H1 (cell line): ENCODE data around the gene IFT20. TPM values are rescaled to one million over a fixed set of nuclear protein-coding genes. Genes with fewer than 3 reads are reported as not detected.
"Not testable (repeated sequence)": the region's sequence is repeated elsewhere in the genome, so short reads cannot be mapped to it uniquely, and the experiment has no call there.

Experiments used
- CTCF ChIA-PET: fragments of 300-600 bp; sonication (Branson Sonifier 250); formaldehyde crosslinking; loops from one replicate; lab custom pipeline; 2021; ENCODE audit not compliant: partially characterized antibody; lab: Charles Lee
- POLR2A ChIA-PET: fragments of 300-600 bp; sonication (Branson Sonifier 250); formaldehyde crosslinking; loops from one replicate; lab custom pipeline; 2021; ENCODE audit warnings: inconsistent platforms; ENCODE audit not compliant: partially characterized antibody; lab: Charles Lee
- DNase-seq, 2 experiments: peaks; one replicate each; pipeline versions ENCODE4 v3.0.0 to v3.0.0-alpha.2; 2010 to 2022; ENCODE audit warnings: low spot score in 2 of 2, low read depth in 1 of 2, mixed read lengths in 1 of 2
- FAIRE-seq: peaks from 2 replicates; lab custom pipeline; 2011; peaks lifted over from hg19 to GRCh38; lab: Jason Lieb, UNC
- H2AFZ ChIP-seq: 2 replicates; pipeline ENCODE4 v1.8.1; 2012; ENCODE audit warnings: low read length, inconsistent platforms
- H2AK5ac ChIP-seq: 2 replicates; pipeline ENCODE4 v1.6.1; 2013; ENCODE audit warnings: low read depth, low read length
- H2BK120ac ChIP-seq: replicated peaks from 2 replicates; pipeline ENCODE3; 2013; ENCODE audit warnings: low read depth, low read length, inconsistent platforms
- H2BK12ac ChIP-seq: 2 replicates; pipeline ENCODE4 v1.6.1; 2013; ENCODE audit warnings: low read depth, low read length
- H2BK15ac ChIP-seq: 2 replicates; pipeline ENCODE4 v1.6.1; 2013; ENCODE audit warnings: low read length
- H2BK20ac ChIP-seq: 2 replicates; pipeline ENCODE4 v1.6.1; 2013; ENCODE audit warnings: low read length
- H2BK5ac ChIP-seq: 2 replicates; pipeline ENCODE4 v1.6.1; 2013; ENCODE audit warnings: low read depth, low read length
- H3K14ac ChIP-seq: 2 replicates; pipeline ENCODE4 v1.6.1; 2013; ENCODE audit warnings: inconsistent platforms; ENCODE audit not compliant: insufficient read length
- H3K18ac ChIP-seq: 2 replicates; pipeline ENCODE4 v1.6.1; 2013; ENCODE audit warnings: low read length; ENCODE audit errors: extremely low read depth
- H3K23ac ChIP-seq: 2 replicates; pipeline ENCODE4 v1.6.1; 2013; ENCODE audit warnings: inconsistent platforms; ENCODE audit not compliant: insufficient read length
- H3K23me2 ChIP-seq: 2 replicates; pipeline ENCODE4 v1.6.1; 2013; ENCODE audit warnings: low read depth, low read length
- H3K27ac ChIP-seq: 2 replicates; pipeline ENCODE4 v1.6.1; 2011; ENCODE audit warnings: low read depth, low read length, inconsistent platforms
- H3K27me3 ChIP-seq, 4 experiments: replicated peaks in 1 of 4; 1 replicate in 1 of 4; 2 replicates in 3 of 4; pipeline versions ENCODE4 v1.6.1 to v1.8.1; 2011 to 2013; ENCODE audit warnings: low read length in 3 of 4, mild to moderate bottlenecking in 3 of 4, inconsistent platforms in 2 of 4, mixed read lengths in 2 of 4, moderate library complexity in 1 of 4; ENCODE audit not compliant: control insufficient read depth in 3 of 4, insufficient read depth in 3 of 4; ENCODE audit errors: extremely low read depth in 1 of 4
- H3K36me3 ChIP-seq, 4 experiments: 2 replicates each; pipeline versions ENCODE4 v1.6.1 to v1.8.1; 2011 to 2013; ENCODE audit warnings: mild to moderate bottlenecking in 4 of 4, low read length in 3 of 4, moderate library complexity in 2 of 4, control low read depth in 1 of 4, inconsistent platforms in 1 of 4; ENCODE audit not compliant: insufficient read depth in 4 of 4, control insufficient read depth in 2 of 4
- H3K4ac ChIP-seq: replicated peaks from 2 replicates; pipeline ENCODE3; 2013; ENCODE audit warnings: low read length, low read depth, mixed read lengths, inconsistent platforms; ENCODE audit not compliant: insufficient read length
- H3K4me1 ChIP-seq, 4 experiments: replicated peaks in 1 of 4; 1 replicate in 1 of 4; 2 replicates in 3 of 4; pipeline versions ENCODE4 v1.6.1 to v1.8.1; 2011 to 2013; ENCODE audit warnings: low read length in 3 of 4, inconsistent platforms in 2 of 4, mixed read lengths in 1 of 4; ENCODE audit not compliant: insufficient read depth in 4 of 4, control insufficient read depth in 3 of 4
- H3K4me2 ChIP-seq, 2 experiments: 2 replicates each; pipeline versions ENCODE4 v1.6.1 to v1.8.1; 2011 to 2013; ENCODE audit warnings: low read depth in 2 of 2, low read length in 2 of 2, control low read depth in 1 of 2, inconsistent platforms in 1 of 2, mild to moderate bottlenecking in 1 of 2; ENCODE audit not compliant: insufficient read depth in 1 of 2
- H3K4me3 ChIP-seq, 4 experiments: fragments of 200-600, 300-600 bp in 1 of 4; sonication (generic), shearing (Covaris generic), sonication (Bioruptor Twin) in 1 of 4; 2 replicates each; pipeline versions ENCODE4 v1.5.1 to v1.8.1; 2011 to 2016; ENCODE audit warnings: low read length in 4 of 4, low read depth in 3 of 4, control low read depth in 2 of 4, inconsistent platforms in 2 of 4, mild to moderate bottlenecking in 2 of 4, mixed read lengths in 1 of 4, moderate library complexity in 1 of 4; ENCODE audit not compliant: insufficient read depth in 2 of 4; ENCODE audit errors: extremely low read depth in 1 of 4
- H3K56ac ChIP-seq: replicated peaks from 2 replicates; pipeline ENCODE3; 2013; ENCODE audit warnings: low read depth, mild to moderate bottlenecking, mixed read lengths, low read length, inconsistent platforms; ENCODE audit not compliant: insufficient read length
- H3K79me1 ChIP-seq: 2 replicates; pipeline ENCODE4 v1.6.1; 2013; ENCODE audit warnings: low read depth, low read length, control low read depth
- H3K79me2 ChIP-seq, 2 experiments: 2 replicates each; pipeline versions ENCODE4 v1.6.1 to v1.8.1; 2012 to 2013; ENCODE audit warnings: low read length in 2 of 2, mild to moderate bottlenecking in 2 of 2, inconsistent platforms in 1 of 2; ENCODE audit not compliant: insufficient read depth in 2 of 2, control insufficient read depth in 1 of 2
- H3K9ac ChIP-seq, 4 experiments: replicated peaks in 1 of 4; 1 replicate in 1 of 4; 2 replicates in 3 of 4; pipeline versions ENCODE4 v1.6.1 to v1.8.1; 2011 to 2013; ENCODE audit warnings: low read depth in 3 of 4, low read length in 3 of 4, control low read depth in 2 of 4, mild to moderate bottlenecking in 2 of 4, moderate library complexity in 2 of 4, inconsistent platforms in 1 of 4; ENCODE audit errors: extremely low read depth in 1 of 4
- H3K9me3 ChIP-seq, 2 experiments: 2 replicates each; pipeline versions ENCODE4 v1.6.1 to v1.8.1; 2012 to 2013; ENCODE audit warnings: mild to moderate bottlenecking in 2 of 2, moderate library complexity in 2 of 2, control low read depth in 1 of 2, inconsistent platforms in 1 of 2, low read depth in 1 of 2, low read length in 1 of 2, mixed read lengths in 1 of 2; ENCODE audit not compliant: insufficient read depth in 2 of 2
- H4K20me1 ChIP-seq, 2 experiments: replicated peaks in 1 of 2; 2 replicates each; pipeline versions ENCODE3 to v1.8.1; 2011 to 2013; ENCODE audit warnings: inconsistent platforms in 2 of 2, low read length in 2 of 2, mild to moderate bottlenecking in 1 of 2; ENCODE audit not compliant: insufficient read depth in 2 of 2, control insufficient read depth in 1 of 2
- H4K5ac ChIP-seq: 2 replicates; pipeline ENCODE4 v1.6.1; 2013; ENCODE audit warnings: low read length, low read depth, mixed read lengths, inconsistent platforms; ENCODE audit not compliant: insufficient read length
- H4K8ac ChIP-seq: 2 replicates; pipeline ENCODE4 v1.8.0; 2013; ENCODE audit warnings: mild to moderate bottlenecking, moderate library complexity, low read length, inconsistent platforms; ENCODE audit not compliant: insufficient read depth; ENCODE audit errors: extremely low read depth
- H4K91ac ChIP-seq: replicated peaks from 2 replicates; pipeline ENCODE3; 2013; ENCODE audit warnings: low read length, mixed read lengths, inconsistent platforms; ENCODE audit not compliant: insufficient read length
- WGBS, 2 experiments: shearing (Covaris generic) in 1 of 2; methylation state at CpG; one replicate each; pipeline versions ENCODE4 v1.1.6 to v1.1.7; 2013 to 2015; ENCODE audit warnings: low lambda C conversion rate in 2 of 2, mixed read lengths in 2 of 2, inconsistent platforms in 1 of 2, low coverage in 1 of 2, missing lambda C conversion rate in 1 of 2; ENCODE audit not compliant: insufficient replicate concordance in 2 of 2, insufficient coverage in 1 of 2, insufficient read length in 1 of 2; ENCODE audit errors: extremely low coverage in 1 of 2, missing lambda C conversion rate in 1 of 2; 5-methylcytosine and 5-hydroxymethylcytosine counted together
- polyA plus RNA-seq, 7 experiments: library from polyadenylated mRNA; depleted of rRNA in 3 of 7; stranded (reverse) in 5 of 7; unstranded in 2 of 7; fragments of >200 nt in 5 of 7; fragments of 200-250 nt in 2 of 7; gene quantifications; 1 replicate in 5 of 7; 2 replicates in 1 of 7; 4 replicates in 1 of 7; pipeline versions ENCODE4 v1.2.1 to v1.2.3, GENCODE V29; 2011 to 2013; ENCODE audit warnings: missing spikeins in 2 of 7, mixed read lengths in 2 of 7
- total RNA-seq: library from RNA; stranded (reverse); fragmentation: NEBNext Ultra II Directional; extraction: Animal tissue kit (Norgen Biotek cat#: 25700); gene quantifications from 2 replicates; pipeline ENCODE4 v1.2.1, GENCODE V29; 2021

The IFT20 gene
- total and polyA plus RNA-seq, 2 of the 8 experiments (the other 6 are each of a cell fraction or from before 2014, with no cell fraction given): 9.0 to 21.0 TPM

- H3K4ac ChIP-seq: not testable (repeated sequence)
- CTCF ChIA-PET: interaction anchor here (0.8 to 1.3 kb wide), 2 partner anchors 10 to 58 kb away, joined by 3 read pairs; no protein-coding TSS in a partner anchor
Observed at GRCh38 chr17:28292878-28293277, 42.4 kb downstream of the IFT20 start.

More at GRCh38 chr17:28292878-28293277, 42.4 kb downstream of the IFT20 start:
- H4K8ac ChIP-seq, H4K5ac ChIP-seq, DNase-seq, H3K9ac ChIP-seq, H2BK5ac ChIP-seq, POLR2A ChIA-PET, H3K9me3 ChIP-seq, H3K4me1 ChIP-seq, FAIRE-seq, H2BK120ac ChIP-seq, H3K14ac ChIP-seq, H2BK20ac ChIP-seq, H4K91ac ChIP-seq, H4K20me1 ChIP-seq, H2AFZ ChIP-seq, H3K18ac ChIP-seq, H2BK15ac ChIP-seq, H3K27ac ChIP-seq, H3K36me3 ChIP-seq, H3K27me3 ChIP-seq, H2AK5ac ChIP-seq, H3K56ac ChIP-seq, H3K23me2 ChIP-seq, H3K4me3 ChIP-seq, H2BK12ac ChIP-seq, H3K79me1 ChIP-seq, H3K23ac ChIP-seq, H3K4me2 ChIP-seq, H3K79me2 ChIP-seq: not testable (repeated sequence)
- WGBS, 2 experiments: 87% methylated on average over 12 of the region's 12 CpGs; no CpG with 5 or more reads in 1 of the 2 experiments
